ENCODE data around the gene MGAT1.
"Not testable (repeated sequence)": the region's sequence is repeated elsewhere in the genome, so short reads cannot be mapped to it uniquely, and the experiment has no call there.

DNA sequence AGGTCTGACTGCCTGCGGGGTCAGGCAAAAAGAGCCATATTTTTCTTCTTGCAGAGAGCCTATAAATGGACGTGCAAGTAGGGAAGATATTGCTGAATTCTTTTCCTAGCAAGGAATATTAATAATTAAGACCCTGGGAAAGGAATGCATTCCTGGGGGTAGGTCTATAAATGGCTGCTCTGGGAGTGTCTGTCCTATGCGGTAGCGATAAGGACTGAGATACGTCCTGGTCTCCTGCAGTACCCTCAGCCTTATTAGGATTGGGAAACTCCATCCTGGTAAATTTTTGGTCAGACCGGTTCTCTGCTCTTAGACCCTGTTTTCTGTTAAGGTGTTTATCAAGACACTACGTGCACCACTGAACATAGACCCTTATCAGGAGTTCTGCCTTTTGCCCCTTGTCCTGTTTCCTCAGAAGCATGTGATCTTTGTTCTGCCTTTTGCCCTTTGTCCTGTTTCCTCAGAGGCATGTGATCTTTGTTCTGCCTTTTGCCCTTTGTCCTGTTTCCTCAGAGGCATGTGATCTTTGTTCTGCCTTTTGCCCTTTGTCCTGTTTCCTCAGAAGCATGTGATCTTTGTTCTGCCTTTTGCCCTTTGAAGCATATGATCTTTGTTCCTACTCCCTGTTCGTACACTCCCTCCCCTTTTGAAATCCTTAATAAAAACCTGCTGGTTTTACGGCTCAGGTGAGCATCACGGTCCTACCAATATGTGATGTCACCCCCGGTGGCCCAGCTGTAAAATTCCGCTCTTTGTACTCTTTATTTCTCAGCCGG is 26.3 kb upstream of the MGAT1 start:
- not testable (repeated sequence) for TF ChIP-seq POLR2A, POLR2AphosphoS5 (IDR thresholded peaks at IDR 0.05; ENCODE audit: low read depth, low read length)

Measured in GM12892 (cell line).